Duodenal mucosa (tissue), 2 donors: ENCODE results near the gene HIPK2.
"Not testable (repeated sequence)": the region's sequence is repeated elsewhere in the genome, so short reads cannot be mapped to it uniquely, and the experiment has no call there.

Experiments used
- H3K27ac ChIP-seq: one replicate; pipeline ENCODE4 v1.7.0; 2013; ENCODE audit warnings: low read depth, low read length
- H3K27me3 ChIP-seq, 2 donors: one replicate each; pipeline ENCODE4 v1.7.0; 2013; ENCODE audit warnings: low read length in 2 of 2, control low read depth in 1 of 2; ENCODE audit not compliant: insufficient read depth in 2 of 2, control insufficient read depth in 1 of 2
- H3K36me3 ChIP-seq, 2 donors: one replicate each; pipeline ENCODE4 v1.7.0; 2013; ENCODE audit warnings: low read length in 2 of 2, control low read depth in 1 of 2; ENCODE audit not compliant: insufficient read depth in 2 of 2, control insufficient read depth in 1 of 2
- H3K4me1 ChIP-seq, 2 donors: one replicate each; pipeline ENCODE4 v1.7.0; 2013; ENCODE audit warnings: low read length in 2 of 2, control low read depth in 1 of 2; ENCODE audit not compliant: insufficient read depth in 2 of 2, control insufficient read depth in 1 of 2
- H3K4me3 ChIP-seq, 2 donors: one replicate each; pipeline ENCODE4 v1.7.0; 2013; ENCODE audit warnings: low read length in 2 of 2, low read depth in 1 of 2
- H3K9ac ChIP-seq, 2 donors: one replicate each; pipeline ENCODE4 v1.7.0; 2013; ENCODE audit warnings: low read length in 2 of 2, low read depth in 1 of 2
- H3K9me3 ChIP-seq, 2 donors: one replicate each; pipeline ENCODE4 v1.7.0; 2013; ENCODE audit warnings: low read length in 2 of 2, control low read depth in 1 of 2; ENCODE audit not compliant: control insufficient read depth in 1 of 2

Gene HIPK2

GRCh38 chr7:139679731-139680594, 97.8 kb downstream of the HIPK2 start:
- Histone ChIP-seq H3K27me3 (no peaks in the 10 kb centered on the region), H3K9me3 (no peaks in the 10 kb centered on the region), H3K4me3 (no peak overlapping the region), H3K36me3 (peaks cover 3 to 5% of the 10 kb centered on the region in 2 donors), H3K4me1 (peaks cover 31 to 36% of the 10 kb centered on the region in 2 donors), H3K27ac (peak overlapping the region; percentile 46), H3K9ac (peak overlapping the region in 1 of 2 donors; percentile 1)

- Histone ChIP-seq H3K4me1 (peaks cover 18 to 21% of the 10 kb centered on the region in 2 donors), H3K27ac (no peak overlapping the region)
These were observed 101.4 kb downstream of the HIPK2 start for GRCh38 chr7:139676390-139676789.

GRCh38 chr7:139675127-139676125, 102.4 kb downstream of the HIPK2 start:
- Histone ChIP-seq H3K9ac (no peak overlapping the region), H3K4me1 (peaks cover 9 to 11% of the 10 kb centered on the region in 2 donors), H3K36me3 (peaks cover 0 to under 1% of the 10 kb centered on the region in 2 donors), H3K27me3 (no peaks in the 10 kb centered on the region), H3K27ac (no peak overlapping the region), H3K4me3 (no peak overlapping the region), H3K9me3 (no peaks in the 10 kb centered on the region)

More at GRCh38 chr7:139676390-139676789, 101.4 kb downstream of the HIPK2 start:
- Histone ChIP-seq H3K4me3 (no peak overlapping the region), H3K9ac (no peak overlapping the region), H3K27me3 (no peaks in the 10 kb centered on the region), H3K9me3 (no peaks in the 10 kb centered on the region), H3K36me3 (peaks cover 0 to 3% of the 10 kb centered on the region in 2 donors)

- no peak overlapping the region for H3K27ac ChIP-seq
These were observed 103.1 kb downstream of the HIPK2 start for GRCh38 chr7:139674752-139675126.

GRCh38 chr7:139674341-139674740, 103.5 kb downstream of the HIPK2 start:
- no peaks in the 10 kb centered on the region for H3K9me3 ChIP-seq

More at GRCh38 chr7:139674752-139675126, 103.1 kb downstream of the HIPK2 start:
- no peak overlapping the region for H3K4me3 ChIP-seq
- peaks cover 2 to 4% of the 10 kb centered on the region in 2 donors for H3K4me1 ChIP-seq
- H3K9ac ChIP-seq, result no peak overlapping the region
- H3K9me3 ChIP-seq, result no peaks in the 10 kb centered on the region
- no peaks in the 10 kb centered on the region for H3K27me3 ChIP-seq
- no peaks in the 10 kb centered on the region for H3K36me3 ChIP-seq

GRCh38 chr7:139673762-139674161, 104.0 kb downstream of the HIPK2 start:
- H3K4me3 ChIP-seq, result no peak overlapping the region
- peaks cover 0 to 2% of the 10 kb centered on the region in 2 donors for H3K36me3 ChIP-seq
- H3K4me1 ChIP-seq, result peaks cover 0 to 4% of the 10 kb centered on the region in 2 donors
- no peak overlapping the region for H3K27ac ChIP-seq
- H3K9ac ChIP-seq, result no peak overlapping the region
- no peaks in the 10 kb centered on the region for H3K9me3 ChIP-seq
- H3K27me3 ChIP-seq, result no peaks in the 10 kb centered on the region

More at GRCh38 chr7:139674341-139674740, 103.5 kb downstream of the HIPK2 start:
- Histone ChIP-seq H3K27ac (no peak overlapping the region), H3K27me3 (no peaks in the 10 kb centered on the region), H3K4me3 (no peak overlapping the region), H3K9ac (no peak overlapping the region), H3K4me1 (peaks cover 0 to 4% of the 10 kb centered on the region in 2 donors), H3K36me3 (no peaks in the 10 kb centered on the region)

- H3K4me3 ChIP-seq, result no peak overlapping the region
- peaks cover 0 to 2% of the 10 kb centered on the region in 2 donors for H3K36me3 ChIP-seq
- H3K4me1 ChIP-seq, result peaks cover 0 to 4% of the 10 kb centered on the region in 2 donors
- no peak overlapping the region for H3K9ac ChIP-seq
- no peak overlapping the region for H3K27ac ChIP-seq
- H3K9me3 ChIP-seq, result no peaks in the 10 kb centered on the region
- H3K27me3 ChIP-seq, result no peaks in the 10 kb centered on the region
These were observed 104.6 kb downstream of the HIPK2 start for GRCh38 chr7:139673230-139673629.

- H3K4me1 ChIP-seq, result peaks cover 0 to 4% of the 10 kb centered on the region in 2 donors
- no peak overlapping the region for H3K9ac ChIP-seq
- no peak overlapping the region for H3K27ac ChIP-seq
- no peaks in the 10 kb centered on the region for H3K27me3 ChIP-seq
- H3K36me3 ChIP-seq, result peaks cover 0 to 2% of the 10 kb centered on the region in 2 donors
- H3K4me3 ChIP-seq, result no peak overlapping the region
- no peaks in the 10 kb centered on the region for H3K9me3 ChIP-seq
These were observed 105.8 kb downstream of the HIPK2 start for GRCh38 chr7:139671967-139672366.

GRCh38 chr7:139670662-139671061, 107.1 kb downstream of the HIPK2 start:
- H3K27me3 ChIP-seq, H3K27ac ChIP-seq, H3K4me3 ChIP-seq, H3K9me3 ChIP-seq, H3K4me1 ChIP-seq, H3K9ac ChIP-seq, H3K36me3 ChIP-seq: not testable (repeated sequence)
